Dermis microvascular lymphatic vessel endothelial cell (primary cell): ENCODE data around the gene NDUFA12. TPM values are rescaled to one million over a fixed set of nuclear protein-coding genes. Genes with fewer than 3 reads are reported as not detected.
A peak's percentile ranks its signal among the peaks of the same experiment; 100 is the strongest.

ENCODE experiments used
- DNase-seq, 2 donors: peaks; one replicate each; pipeline versions ENCODE4 v3.0.0 to v3.0.0-alpha.2; 2010; ENCODE audit warnings: low read depth in 2 of 2
- total RNA-seq: library from RNA; depleted of rRNA; stranded (reverse); fragments of >200 nt; gene quantifications from 2 replicates; pipeline ENCODE4 v1.2.1, GENCODE V29; 2014

NDUFA12 gene
- total RNA-seq, 1 donor from 2014 or later, result 107 TPM

GRCh38 chr12:94980577-94980976 lies 22.9 kb downstream of the NDUFA12 start:
- peak; percentile 2 to 32 for DNase-seq

- DNase-seq, result no peak
These were observed 23.6 kb downstream of the NDUFA12 start for GRCh38 chr12:94979941-94980340.

GRCh38 chr12:94977766-94978468 lies 25.6 kb downstream of the NDUFA12 start:
- DNase-seq, result no peak

GRCh38 chr12:94973221-94973620 lies 30.3 kb downstream of the NDUFA12 start:
- DNase-seq, result no peak

GRCh38 chr12:94972795-94973194 lies 30.7 kb downstream of the NDUFA12 start:
- DNase-seq, result no peak

- DNase-seq, result no peak
These were observed 31.6 kb downstream of the NDUFA12 start for GRCh38 chr12:94971923-94972322.

- no peak for DNase-seq
These were observed 32.9 kb downstream of the NDUFA12 start for GRCh38 chr12:94970560-94970959.

GRCh38 chr12:94969424-94969823 lies 34.1 kb downstream of the NDUFA12 start:
- no peak for DNase-seq

- no peak for DNase-seq
These were observed 37.4 kb downstream of the NDUFA12 start for GRCh38 chr12:94965982-94966630.

- DNase-seq, result no peak
These were observed 39.8 kb downstream of the NDUFA12 start for GRCh38 chr12:94963649-94964048.

- DNase-seq, result no peak
These were observed 40.8 kb downstream of the NDUFA12 start for GRCh38 chr12:94962670-94963069.

GRCh38 chr12:94961911-94962310 lies 41.6 kb downstream of the NDUFA12 start:
- no peak for DNase-seq

GRCh38 chr12:94961256-94961824 lies 42.2 kb downstream of the NDUFA12 start:
- DNase-seq, result no peak

- no peak for DNase-seq
These were observed 46.5 kb downstream of the NDUFA12 start for GRCh38 chr12:94957006-94957405.

- DNase-seq, result no peak
These were observed 48.4 kb downstream of the NDUFA12 start for GRCh38 chr12:94954948-94955592.

GRCh38 chr12:94954029-94954685 lies 49.3 kb downstream of the NDUFA12 start:
- peak in 1 of 2 donors; percentile 61 for DNase-seq

- DNase-seq, result no peak
These were observed 51.2 kb downstream of the NDUFA12 start for GRCh38 chr12:94952325-94952724.

- no peak for DNase-seq
These were observed 52.2 kb downstream of the NDUFA12 start for GRCh38 chr12:94951071-94951934.

GRCh38 chr12:94948232-94948810 lies 55.2 kb downstream of the NDUFA12 start:
- no peak for DNase-seq

GRCh38 chr12:94942663-94943062 lies 60.8 kb downstream of the NDUFA12 start:
- no peak for DNase-seq
